CD4-positive, alpha-beta T cell (primary cell): Measurements from ENCODE around the gene ERCC6. TPM values are rescaled to one million over a fixed set of nuclear protein-coding genes. Genes with fewer than 3 reads are reported as not detected.

Experiments used
- ATAC-seq: fragments of 200-7000 bp; cut with Tn5 transposase; one replicate; pipeline ENCODE4 v1.10.0; 2022; ENCODE audit warnings: mild to moderate bottlenecking; ENCODE audit not compliant: poor library complexity
- CTCF ChIA-PET: fragments of 350-600 bp; sonication (Branson Sonifier 250); formaldehyde crosslinking; loops from one replicate; lab custom pipeline; 2021; ENCODE audit warnings: antibody characterized with exemption, inconsistent platforms; lab: Charles Lee
- POLR2A ChIA-PET: fragments of 350-600 bp; sonication (Branson Sonifier 250); formaldehyde crosslinking; loops from one replicate; lab custom pipeline; 2021; ENCODE audit warnings: antibody characterized with exemption, inconsistent platforms; lab: Charles Lee
- DNase-seq, 14 experiments: peaks; one replicate each; pipeline ENCODE4 v3.0.0-alpha.2; 2013 to 2020; ENCODE audit warnings: mixed read lengths in 2 of 14
- H3K27ac ChIP-seq, 2 donors: one replicate each; pipeline versions ENCODE4 v1.5.1 to v1.7.0; 2013; ENCODE audit warnings: low read length in 2 of 2, low read depth in 1 of 2, mild to moderate bottlenecking in 1 of 2
- H3K27me3 ChIP-seq, 2 experiments: 1 replicate in 1 of 2; 2 replicates in 1 of 2; pipeline versions ENCODE4 v1.6.1 to v1.7.0; 2013; ENCODE audit warnings: low read length in 2 of 2, control low read depth in 1 of 2, mild to moderate bottlenecking in 1 of 2, moderate library complexity in 1 of 2; ENCODE audit not compliant: insufficient read depth in 2 of 2, control insufficient read depth in 1 of 2
- H3K36me3 ChIP-seq: one replicate; pipeline ENCODE4 v1.6.1; 2013; ENCODE audit warnings: low read length, control low read depth; ENCODE audit not compliant: insufficient read depth
- H3K4me1 ChIP-seq: one replicate; pipeline ENCODE4 v1.6.1; 2013; ENCODE audit warnings: low read length, control low read depth; ENCODE audit not compliant: insufficient read depth
- H3K4me3 ChIP-seq: one replicate; pipeline ENCODE4 v1.5.1; 2013; ENCODE audit warnings: mild to moderate bottlenecking, low read length, moderate library complexity
- H3K9me3 ChIP-seq, 2 experiments: 1 replicate in 1 of 2; 2 replicates in 1 of 2; pipeline versions ENCODE4 v1.6.1 to v1.7.0; 2013; ENCODE audit warnings: low read length in 2 of 2, mild to moderate bottlenecking in 2 of 2, control low read depth in 1 of 2, moderate library complexity in 1 of 2; ENCODE audit not compliant: control insufficient read depth in 1 of 2, insufficient read depth in 1 of 2
- H3K27ac Mint-ChIP-seq: one replicate; pipeline ENCODE4 v1.8.0; 2020; ENCODE audit warnings: mixed read lengths
- H3K27me3 Mint-ChIP-seq: one replicate; pipeline ENCODE4 v1.8.0; 2021; ENCODE audit warnings: mixed read lengths
- H3K36me3 Mint-ChIP-seq: one replicate; pipeline ENCODE4 v1.8.0; 2021; ENCODE audit warnings: low read depth, mixed read lengths
- H3K4me1 Mint-ChIP-seq: one replicate; pipeline ENCODE4 v1.8.0; 2021; ENCODE audit warnings: low read depth, mixed read lengths
- H3K4me3 Mint-ChIP-seq: one replicate; pipeline ENCODE4 v1.8.0; 2020; ENCODE audit warnings: mild to moderate bottlenecking, mixed read lengths
- H3K9me3 Mint-ChIP-seq: one replicate; pipeline ENCODE4 v1.8.0; 2020; ENCODE audit warnings: mixed read lengths
- CTCF ChIP-seq: fragments of 200-600 bp; IDR thresholded peaks from one replicate; pipeline ENCODE4 v1.8.0; 2022; ENCODE audit warnings: antibody characterized with exemption, mild to moderate bottlenecking
- intact Hi-C, 2 experiments: fragments of 100-400 bp; cut with DNase I in 1 of 2; cut with micrococcal nuclease in 1 of 2; formaldehyde crosslinking; loops; one replicate each; pipeline versions ENCODE4 v1.15.1 to v1.9.0; 2023 to 2025; cut with DNase I, micrococcal nuclease
- total RNA-seq, 174 experiments: library from RNA in 2 of 174; stranded (reverse) in 2 of 174; gene quantifications; one replicate each; pipeline ENCODE4 v1.2.3 and lab custom pipeline; 2021 to 2026

The ERCC6 gene
- total RNA-seq, 2 experiments from 2014 or later = 33.3 to 39.0 TPM

- CTCF ChIA-PET = no interaction called here
- H3K4me3 Mint-ChIP-seq = peak overlapping the region; percentile 49
These were observed 4.1 kb downstream of the ERCC6 start for GRCh38 chr10:49534670-49535381.

GRCh38 chr10:49532461-49532860 lies 6.5 kb downstream of the ERCC6 start:
- H3K27me3 ChIP-seq = no peaks in the 10 kb centered on the region
- peaks cover under 1% of the 10 kb centered on the region for H3K4me1 ChIP-seq
- DNase-seq (no peak), ATAC-seq (no peak)
- H3K4me3 ChIP-seq = no peak overlapping the region
- POLR2A ChIA-PET = interaction anchor here (1.5 kb wide), 1 partner anchor 9 kb away, joined by 4 read pairs; no protein-coding TSS in a partner anchor
- H3K4me1 Mint-ChIP-seq = peaks cover 44% of the 10 kb centered on the region
- no peak overlapping the region for H3K4me3 Mint-ChIP-seq
- H3K9me3 ChIP-seq = no peaks in the 10 kb centered on the region
- CTCF ChIA-PET = no interaction called here
- peaks cover 62% of the 10 kb centered on the region for H3K36me3 Mint-ChIP-seq
- intact Hi-C loops = loop anchor here in 1 of 2 experiments (10.0 kb wide), 1 partner anchor 1092 kb away; the partner anchor contains the start of gene SGMS1
- H3K27ac ChIP-seq = no peak overlapping the region
- no peaks in the 10 kb centered on the region for H3K9me3 Mint-ChIP-seq
- H3K36me3 ChIP-seq = peaks cover 51% of the 10 kb centered on the region
- H3K27ac Mint-ChIP-seq = no peak overlapping the region
- no peaks in the 10 kb centered on the region for H3K27me3 Mint-ChIP-seq
- no peak for TF ChIP-seq CTCF

More at GRCh38 chr10:49534670-49535381, 4.1 kb downstream of the ERCC6 start:
- POLR2A ChIA-PET = no interaction called here
- TF ChIP-seq CTCF = no peak
- H3K36me3 Mint-ChIP-seq = peaks cover 52% of the 10 kb centered on the region
- peaks cover 63% of the 10 kb centered on the region for H3K4me1 Mint-ChIP-seq
- peaks cover 29% of the 10 kb centered on the region for H3K36me3 ChIP-seq
- H3K27ac Mint-ChIP-seq = no peak overlapping the region
- ATAC-seq = no peak
- H3K4me3 ChIP-seq = no peak overlapping the region
- intact Hi-C loops = loop anchor here in 1 of 2 experiments (5.0 to 10.0 kb wide), 2 partner anchors 1090 to 1228 kb away; partner anchors contain the start of genes MAPK8 and SGMS1
- no peak overlapping the region for H3K27ac ChIP-seq
- H3K27me3 Mint-ChIP-seq = no peaks in the 10 kb centered on the region
- DNase-seq = peak in 2 of 14 experiments; percentile 44 to 61
- H3K9me3 Mint-ChIP-seq = no peaks in the 10 kb centered on the region
- H3K27me3 ChIP-seq = no peaks in the 10 kb centered on the region
- no peaks in the 10 kb centered on the region for H3K9me3 ChIP-seq
- H3K4me1 ChIP-seq = peaks cover 21% of the 10 kb centered on the region

GRCh38 chr10:49528977-49529506 lies 9.9 kb downstream of the ERCC6 start:
- peaks cover 79% of the 10 kb centered on the region for H3K36me3 ChIP-seq
- CTCF ChIA-PET = no interaction called here
- no peak for ATAC-seq

More at GRCh38 chr10:49528977-49529506, 9.9 kb downstream of the ERCC6 start:
- Mint-ChIP-seq H3K4me1 (peaks cover 15% of the 10 kb centered on the region), H3K4me3 (no peak overlapping the region), H3K36me3 (peaks cover 86% of the 10 kb centered on the region), H3K27me3 (no peaks in the 10 kb centered on the region), H3K9me3 (no peaks in the 10 kb centered on the region), H3K27ac (no peak overlapping the region)
- intact Hi-C loops = no loop called here
- Histone ChIP-seq H3K27ac (no peak overlapping the region), H3K9me3 (no peaks in the 10 kb centered on the region), H3K27me3 (no peaks in the 10 kb centered on the region), H3K4me3 (no peak overlapping the region), H3K4me1 (no peaks in the 10 kb centered on the region)
- POLR2A ChIA-PET = interaction anchor here (1.9 kb wide), 1 partner anchor 10 kb away, joined by 5 read pairs; the partner anchor contains the start of gene ERCC6
- DNase-seq = no peak
- TF ChIP-seq CTCF = no peak
